Neural cell (in vitro differentiated cells): Measurements from ENCODE around the gene KCTD14. TPM values are rescaled to one million over a fixed set of nuclear protein-coding genes. Genes with fewer than 3 reads are reported as not detected.

Experiments
- H2AFZ ChIP-seq: fragments of 200-600, 300-800 bp; sonication (generic), shearing (Covaris generic); 2 replicates; pipeline ENCODE4 v1.6.0; 2014; ENCODE audit warnings: low read depth, mild to moderate bottlenecking, antibody characterized with exemption, low read length, moderate library complexity
- H3F3A ChIP-seq: fragments of 200-600 bp; shearing (Covaris generic); 2 replicates; pipeline ENCODE4 v1.6.1; 2016; ENCODE audit warnings: mild to moderate bottlenecking, moderate library complexity, mixed read lengths, antibody characterized with exemption, low read length; ENCODE audit not compliant: insufficient read depth, poor library complexity, severe bottlenecking
- H3K27ac ChIP-seq: fragments of 200-600, 300-800 bp; sonication (generic), shearing (Covaris generic); 2 replicates; pipeline ENCODE4 v1.5.1; 2014; ENCODE audit warnings: mild to moderate bottlenecking, low read length, moderate library complexity
- H3K27me3 ChIP-seq: fragments of 300-800, 200-600 bp; sonication (generic), shearing (Covaris generic); 2 replicates; pipeline ENCODE4 v1.6.0; 2014; ENCODE audit warnings: mild to moderate bottlenecking, low read depth, low read length, moderate library complexity; ENCODE audit not compliant: insufficient read depth
- H3K36me3 ChIP-seq: fragments of 300-800, 200-600 bp; sonication (generic), shearing (Covaris generic); 2 replicates; pipeline ENCODE4 v1.5.1; 2014; ENCODE audit warnings: mild to moderate bottlenecking, antibody characterized with exemption, low read length, moderate library complexity; ENCODE audit not compliant: insufficient read depth
- H3K4me2 ChIP-seq: fragments of 300-800, 200-600 bp; sonication (generic), shearing (Covaris generic); 2 replicates; pipeline ENCODE4 v1.6.0; 2014; ENCODE audit warnings: mild to moderate bottlenecking, low read length
- H3K4me3 ChIP-seq: fragments of 300-800, 200-600 bp; sonication (generic), shearing (Covaris generic); 2 replicates; pipeline ENCODE4 v1.5.1; 2014; ENCODE audit warnings: mild to moderate bottlenecking, low read length, moderate library complexity
- H3K79me2 ChIP-seq: fragments of 200-600 bp; shearing (Covaris generic); replicated peaks from 2 replicates; pipeline ENCODE4 v1.6.0; 2014; ENCODE audit warnings: mild to moderate bottlenecking, low read length, moderate library complexity; ENCODE audit not compliant: insufficient read depth
- H3K9ac ChIP-seq: fragments of 300-800, 200-600 bp; sonication (generic), shearing (Covaris generic); 2 replicates; pipeline ENCODE4 v1.6.1; 2016; ENCODE audit warnings: mild to moderate bottlenecking, low read length, mixed read lengths
- H3K9me2 ChIP-seq: fragments of 200-600 bp; shearing (Covaris generic); 2 replicates; pipeline ENCODE4 v1.6.1; 2016; ENCODE audit warnings: mild to moderate bottlenecking, low read length, mixed read lengths; ENCODE audit not compliant: insufficient read depth
- H3K9me3 ChIP-seq: fragments of 200-600, 300-800 bp; sonication (generic), shearing (Covaris generic); 2 replicates; pipeline ENCODE4 v1.6.1; 2016; ENCODE audit warnings: mild to moderate bottlenecking, mixed run types, low read length, moderate library complexity, mixed read lengths
- H4K20me1 ChIP-seq: fragments of 200-600 bp; shearing (Covaris generic); 2 replicates; pipeline ENCODE4 v1.6.1; 2016; ENCODE audit warnings: mild to moderate bottlenecking, mixed run types; ENCODE audit not compliant: insufficient read depth
- EP300 ChIP-seq: fragments of 450-650 bp; conservative IDR thresholded peaks from 2 replicates; pipeline ENCODE4 v1.6.1; 2014; ENCODE audit warnings: antibody characterized with exemption, mild to moderate bottlenecking, moderate library complexity; ENCODE audit not compliant: poor library complexity, severe bottlenecking
- EZH2 ChIP-seq: fragments of 200-600, 300-800 bp; shearing (Covaris generic), sonication (generic); IDR thresholded peaks from 2 replicates; pipeline ENCODE4 v1.6.1; 2014; ENCODE audit warnings: antibody characterized with exemption, low read length, borderline replicate concordance, mild to moderate bottlenecking; ENCODE audit not compliant: insufficient read depth, poor library complexity, severe bottlenecking
- MXI1 ChIP-seq: fragments of 450-650 bp; conservative IDR thresholded peaks from 2 replicates; pipeline ENCODE4 v1.6.1; 2014; ENCODE audit warnings: antibody characterized with exemption, mild to moderate bottlenecking; ENCODE audit not compliant: poor library complexity, severe bottlenecking
- POLR2AphosphoS5 ChIP-seq: IDR thresholded peaks from 2 replicates; pipeline ENCODE4 v1.6.1; 2012
- RAD21 ChIP-seq: fragments of 450-650 bp; conservative IDR thresholded peaks from 2 replicates; pipeline ENCODE4 v1.6.1; 2014; ENCODE audit warnings: antibody characterized with exemption, mild to moderate bottlenecking, moderate library complexity
- SMC3 ChIP-seq: fragments of 450-650 bp; conservative IDR thresholded peaks from 2 replicates; pipeline ENCODE4 v1.6.1; 2014; ENCODE audit warnings: antibody characterized with exemption, mild to moderate bottlenecking, moderate library complexity; ENCODE audit not compliant: poor library complexity
- TAF1 ChIP-seq: IDR thresholded peaks from 2 replicates; pipeline ENCODE4 v1.6.1; 2012; ENCODE audit warnings: low read depth
- polyA plus RNA-seq: library from polyadenylated mRNA; depleted of rRNA; stranded (reverse); fragments of >200 nt; gene quantifications from 2 replicates; pipeline ENCODE4 v1.2.3, GENCODE V29; 2014
- TF ChIP-seq, protein P1 (sequence below): fragments of 450-650 bp; IDR thresholded peaks from 2 replicates; pipeline ENCODE4 v1.5.1; 2014; ENCODE audit warnings: antibody characterized with exemption, mild to moderate bottlenecking, moderate library complexity; ENCODE audit not compliant: poor library complexity, severe bottlenecking
- TF ChIP-seq, protein P2 (sequence below): IDR thresholded peaks from 2 replicates; pipeline ENCODE4 v1.6.1; 2012; ENCODE audit warnings: borderline replicate concordance

The KCTD14 gene
- polyA plus RNA-seq, 1 donor from 2014 or later = 0.32 TPM

- Histone ChIP-seq H3K4me3 (no peak overlapping the region), H3K27ac (no peak overlapping the region), H4K20me1 (no peaks in the 10 kb centered on the region), H3K9me3 (no peaks in the 10 kb centered on the region), H3K27me3 (no peaks in the 10 kb centered on the region), H3K36me3 (no peaks in the 10 kb centered on the region), H3K9ac (no peak overlapping the region), H3F3A (no peaks in the 10 kb centered on the region), H3K4me2 (no peak overlapping the region), H3K9me2 (no peaks in the 10 kb centered on the region), H3K79me2 (no peaks in the 10 kb centered on the region), H2AFZ (no peak overlapping the region)
- TF ChIP-seq MXI1 (no peak), EP300 (no peak), POLR2AphosphoS5 (no peak), RAD21 (no peak), EZH2 (no peak), TAF1 (no peak), SMC3 (no peak)
- TF ChIP-seq, protein P1, sequence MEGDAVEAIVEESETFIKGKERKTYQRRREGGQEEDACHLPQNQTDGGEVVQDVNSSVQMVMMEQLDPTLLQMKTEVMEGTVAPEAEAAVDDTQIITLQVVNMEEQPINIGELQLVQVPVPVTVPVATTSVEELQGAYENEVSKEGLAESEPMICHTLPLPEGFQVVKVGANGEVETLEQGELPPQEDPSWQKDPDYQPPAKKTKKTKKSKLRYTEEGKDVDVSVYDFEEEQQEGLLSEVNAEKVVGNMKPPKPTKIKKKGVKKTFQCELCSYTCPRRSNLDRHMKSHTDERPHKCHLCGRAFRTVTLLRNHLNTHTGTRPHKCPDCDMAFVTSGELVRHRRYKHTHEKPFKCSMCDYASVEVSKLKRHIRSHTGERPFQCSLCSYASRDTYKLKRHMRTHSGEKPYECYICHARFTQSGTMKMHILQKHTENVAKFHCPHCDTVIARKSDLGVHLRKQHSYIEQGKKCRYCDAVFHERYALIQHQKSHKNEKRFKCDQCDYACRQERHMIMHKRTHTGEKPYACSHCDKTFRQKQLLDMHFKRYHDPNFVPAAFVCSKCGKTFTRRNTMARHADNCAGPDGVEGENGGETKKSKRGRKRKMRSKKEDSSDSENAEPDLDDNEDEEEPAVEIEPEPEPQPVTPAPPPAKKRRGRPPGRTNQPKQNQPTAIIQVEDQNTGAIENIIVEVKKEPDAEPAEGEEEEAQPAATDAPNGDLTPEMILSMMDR = no peak
- TF ChIP-seq, protein P2, sequence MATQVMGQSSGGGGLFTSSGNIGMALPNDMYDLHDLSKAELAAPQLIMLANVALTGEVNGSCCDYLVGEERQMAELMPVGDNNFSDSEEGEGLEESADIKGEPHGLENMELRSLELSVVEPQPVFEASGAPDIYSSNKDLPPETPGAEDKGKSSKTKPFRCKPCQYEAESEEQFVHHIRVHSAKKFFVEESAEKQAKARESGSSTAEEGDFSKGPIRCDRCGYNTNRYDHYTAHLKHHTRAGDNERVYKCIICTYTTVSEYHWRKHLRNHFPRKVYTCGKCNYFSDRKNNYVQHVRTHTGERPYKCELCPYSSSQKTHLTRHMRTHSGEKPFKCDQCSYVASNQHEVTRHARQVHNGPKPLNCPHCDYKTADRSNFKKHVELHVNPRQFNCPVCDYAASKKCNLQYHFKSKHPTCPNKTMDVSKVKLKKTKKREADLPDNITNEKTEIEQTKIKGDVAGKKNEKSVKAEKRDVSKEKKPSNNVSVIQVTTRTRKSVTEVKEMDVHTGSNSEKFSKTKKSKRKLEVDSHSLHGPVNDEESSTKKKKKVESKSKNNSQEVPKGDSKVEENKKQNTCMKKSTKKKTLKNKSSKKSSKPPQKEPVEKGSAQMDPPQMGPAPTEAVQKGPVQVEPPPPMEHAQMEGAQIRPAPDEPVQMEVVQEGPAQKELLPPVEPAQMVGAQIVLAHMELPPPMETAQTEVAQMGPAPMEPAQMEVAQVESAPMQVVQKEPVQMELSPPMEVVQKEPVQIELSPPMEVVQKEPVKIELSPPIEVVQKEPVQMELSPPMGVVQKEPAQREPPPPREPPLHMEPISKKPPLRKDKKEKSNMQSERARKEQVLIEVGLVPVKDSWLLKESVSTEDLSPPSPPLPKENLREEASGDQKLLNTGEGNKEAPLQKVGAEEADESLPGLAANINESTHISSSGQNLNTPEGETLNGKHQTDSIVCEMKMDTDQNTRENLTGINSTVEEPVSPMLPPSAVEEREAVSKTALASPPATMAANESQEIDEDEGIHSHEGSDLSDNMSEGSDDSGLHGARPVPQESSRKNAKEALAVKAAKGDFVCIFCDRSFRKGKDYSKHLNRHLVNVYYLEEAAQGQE = no peak
Measured at GRCh38 chr11:78010755-78011154, 12.3 kb downstream of the KCTD14 start.

- Histone ChIP-seq H2AFZ (no peak overlapping the region), H3K36me3 (no peaks in the 10 kb centered on the region), H3K27me3 (no peaks in the 10 kb centered on the region), H3K4me2 (no peak overlapping the region), H3K4me3 (no peak overlapping the region), H3K79me2 (no peaks in the 10 kb centered on the region), H3K9me2 (no peaks in the 10 kb centered on the region), H3K9me3 (no peaks in the 10 kb centered on the region), H3F3A (no peaks in the 10 kb centered on the region), H4K20me1 (no peaks in the 10 kb centered on the region), H3K9ac (no peak overlapping the region), H3K27ac (no peak overlapping the region)
- TF ChIP-seq RAD21 = no peak
- no peak for TF ChIP-seq MXI1
- TF ChIP-seq EP300 = no peak
- no peak for TF ChIP-seq POLR2AphosphoS5
- no peak for TF ChIP-seq TAF1
- no peak for TF ChIP-seq EZH2
Measured at GRCh38 chr11:78010304-78010703, 12.8 kb downstream of the KCTD14 start.

GRCh38 chr11:78009062-78009461, 14.0 kb downstream of the KCTD14 start:
- Histone ChIP-seq H3K9me3 (no peaks in the 10 kb centered on the region), H3K4me3 (no peak overlapping the region), H3K9ac (no peak overlapping the region), H3K27me3 (no peaks in the 10 kb centered on the region), H3K9me2 (no peaks in the 10 kb centered on the region), H3K79me2 (no peaks in the 10 kb centered on the region), H3F3A (no peaks in the 10 kb centered on the region), H3K36me3 (no peaks in the 10 kb centered on the region), H3K27ac (no peak overlapping the region), H4K20me1 (no peaks in the 10 kb centered on the region), H2AFZ (no peak overlapping the region), H3K4me2 (no peak overlapping the region)
- TF ChIP-seq EP300 (no peak), RAD21 (no peak), MXI1 (no peak), POLR2AphosphoS5 (no peak), TAF1 (no peak), EZH2 (no peak), SMC3 (no peak)
- TF ChIP-seq, protein P2 = no peak
- TF ChIP-seq, protein P1 = no peak
